Measurements from ENCODE around the gene MACROH2A2.
"Not testable (repeated sequence)": the region's sequence is repeated elsewhere in the genome, so short reads cannot be mapped to it uniquely, and the experiment has no call there.

Gene MACROH2A2

DNA sequence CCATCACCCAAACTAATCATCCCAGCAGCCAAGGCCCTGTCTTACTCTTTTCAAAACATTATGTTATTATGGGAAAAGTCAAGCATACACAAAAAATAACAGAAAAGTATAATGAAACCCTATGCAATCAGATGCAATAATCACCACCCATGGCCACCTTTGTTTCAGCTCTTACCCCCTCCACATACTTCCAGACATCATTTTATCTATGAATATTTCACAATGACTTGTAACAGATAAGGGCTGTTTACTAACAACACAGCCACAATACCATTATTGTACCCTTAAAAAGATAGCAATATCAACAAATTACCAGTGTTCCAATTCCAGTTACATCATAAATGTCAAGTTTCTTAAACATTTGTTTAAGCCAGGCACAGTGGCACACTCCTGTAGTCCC, 44.8 kb downstream of the MACROH2A2 start:
- in situ Hi-C loops (cut with MboI; ENCODE audit: low sequenced_read_pairs) = no loop called here

GRCh38 chr10:70098271-70098670, 45.6 kb downstream of the MACROH2A2 start:
- in situ Hi-C loops (cut with MboI; ENCODE audit: low sequenced_read_pairs) = no loop called here

- in situ Hi-C loops (cut with MboI; ENCODE audit: low sequenced_read_pairs) = not testable (repeated sequence)
Measured at GRCh38 chr10:70101068-70101562, 48.5 kb downstream of the MACROH2A2 start.

- in situ Hi-C loops (cut with MboI; ENCODE audit: low sequenced_read_pairs) = no loop called here
Measured at GRCh38 chr10:70101668-70102067, 49.0 kb downstream of the MACROH2A2 start.

DNA sequence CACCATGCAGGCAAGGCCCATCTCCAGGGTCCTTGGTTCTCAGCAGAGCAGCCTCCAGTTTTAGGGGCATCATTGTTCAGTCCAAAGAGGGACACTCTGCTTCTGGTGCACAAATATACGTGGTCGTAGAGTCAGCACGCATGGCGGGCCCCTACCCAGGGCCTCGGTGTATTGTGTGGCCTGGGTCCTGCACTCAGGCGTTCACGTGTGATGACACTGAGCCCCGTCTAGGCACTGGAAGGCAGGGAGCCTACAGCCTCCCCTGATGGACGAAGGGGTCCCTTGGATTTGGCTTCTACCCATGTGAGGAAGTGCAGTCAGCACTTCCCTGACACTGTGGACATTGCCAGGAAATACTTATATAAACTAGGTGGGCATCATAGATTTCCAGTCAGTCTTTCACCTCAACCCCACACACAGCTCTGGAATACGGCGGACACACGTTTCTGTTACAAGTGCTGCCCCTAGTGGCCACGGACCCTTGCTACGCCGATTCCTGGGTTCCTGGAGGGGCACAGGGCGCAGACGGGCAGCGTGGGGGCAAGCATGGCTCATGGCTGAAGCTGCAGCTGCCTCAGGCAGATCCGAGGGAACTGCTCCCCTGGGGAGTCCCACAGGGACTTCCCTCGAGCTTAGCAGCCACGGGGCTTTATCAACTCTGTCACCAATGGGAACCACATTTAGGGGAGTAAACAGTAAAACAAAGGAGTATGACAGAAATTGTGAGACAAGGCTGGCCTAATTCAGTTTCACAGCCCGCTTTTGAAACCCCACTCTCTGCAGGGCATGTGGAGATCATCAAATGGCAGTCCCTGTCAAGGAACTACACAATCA, 54.5 kb downstream of the MACROH2A2 start:
- in situ Hi-C loops (cut with MboI; ENCODE audit: low sequenced_read_pairs) = no loop called here

- in situ Hi-C loops (cut with MboI; ENCODE audit: low sequenced_read_pairs) = no loop called here
Measured at GRCh38 chr10:70109064-70109729, 56.6 kb downstream of the MACROH2A2 start.

DNA sequence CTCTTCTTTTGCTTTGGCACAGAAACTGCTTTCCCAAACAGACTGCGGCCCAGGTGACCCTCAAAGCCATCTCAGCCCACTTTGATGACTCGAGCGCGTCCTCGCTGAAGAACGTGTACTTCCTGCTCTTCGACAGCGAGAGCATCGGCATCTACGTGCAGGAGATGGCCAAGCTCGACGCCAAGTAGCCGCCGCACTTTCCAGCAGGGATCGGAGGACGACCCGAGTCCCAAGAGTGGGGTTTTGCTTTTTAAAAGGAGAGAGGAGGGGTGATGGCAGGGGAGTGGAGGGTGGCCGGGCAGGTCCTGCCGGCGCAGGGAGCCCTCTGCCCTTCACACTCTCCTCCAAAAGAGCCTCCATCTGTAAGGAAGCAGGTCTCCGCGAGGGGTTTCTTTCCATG, 58.9 kb downstream of the MACROH2A2 start:
- in situ Hi-C loops (cut with MboI; ENCODE audit: low sequenced_read_pairs) = no loop called here

- in situ Hi-C loops (cut with MboI; ENCODE audit: low sequenced_read_pairs) = no loop called here
Measured at GRCh38 chr10:70112071-70112470, 59.4 kb downstream of the MACROH2A2 start.

GRCh38 chr10:70114902-70115301, 62.3 kb downstream of the MACROH2A2 start:
- in situ Hi-C loops (cut with MboI; ENCODE audit: low sequenced_read_pairs) = no loop called here

GRCh38 chr10:70115948-70116682, 63.5 kb downstream of the MACROH2A2 start:
- in situ Hi-C loops (cut with MboI; ENCODE audit: low sequenced_read_pairs) = no loop called here

- in situ Hi-C loops (cut with MboI; ENCODE audit: low sequenced_read_pairs) = no loop called here
Measured at GRCh38 chr10:70117646-70118045, 65.0 kb downstream of the MACROH2A2 start.

DNA sequence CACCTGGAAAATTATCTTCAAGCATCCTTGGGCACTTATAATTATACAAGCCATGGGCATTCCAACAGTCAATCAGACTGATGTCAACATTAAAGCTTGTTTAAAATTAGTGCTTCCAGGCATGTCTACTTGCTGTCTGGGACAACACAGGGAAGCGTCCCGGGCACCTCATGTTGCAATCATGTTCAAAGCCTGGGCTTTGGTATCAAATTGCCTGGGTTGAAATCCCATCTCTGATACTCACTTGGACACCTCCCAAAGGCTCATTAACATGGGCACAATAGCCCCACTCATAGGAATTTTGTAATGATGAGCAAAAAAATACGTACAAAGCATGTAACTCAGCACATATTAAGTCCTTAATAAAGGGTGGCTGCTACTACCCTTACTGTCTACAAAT, 65.5 kb downstream of the MACROH2A2 start:
- in situ Hi-C loops (cut with MboI; ENCODE audit: low sequenced_read_pairs) = no loop called here

DNA sequence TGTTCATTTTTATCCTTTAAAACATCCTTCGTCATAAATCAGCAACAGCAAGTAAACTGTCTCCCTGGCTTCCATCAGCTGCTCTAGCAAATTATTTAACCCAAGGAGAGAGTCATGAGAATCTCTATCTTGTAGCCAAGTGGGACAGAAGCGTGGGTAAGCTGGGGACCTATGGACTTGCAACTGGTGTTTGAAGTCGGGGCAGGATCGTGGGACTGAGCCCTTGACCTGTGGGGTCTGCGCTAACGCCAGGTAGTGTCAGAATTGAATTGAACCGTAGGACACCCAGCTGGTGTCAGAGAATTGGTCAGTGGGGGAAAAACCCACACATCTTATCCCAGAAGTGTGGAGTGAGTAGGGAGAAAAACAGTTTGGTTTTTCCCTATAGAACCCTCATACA, 66.6 kb downstream of the MACROH2A2 start:
- in situ Hi-C loops (cut with MboI; ENCODE audit: low sequenced_read_pairs) = no loop called here

GRCh38 chr10:70119623-70120022, 67.0 kb downstream of the MACROH2A2 start:
- in situ Hi-C loops (cut with MboI; ENCODE audit: low sequenced_read_pairs) = no loop called here

- in situ Hi-C loops (cut with MboI; ENCODE audit: low sequenced_read_pairs) = no loop called here
Measured at GRCh38 chr10:70120417-70120816, 67.8 kb downstream of the MACROH2A2 start.

DNA sequence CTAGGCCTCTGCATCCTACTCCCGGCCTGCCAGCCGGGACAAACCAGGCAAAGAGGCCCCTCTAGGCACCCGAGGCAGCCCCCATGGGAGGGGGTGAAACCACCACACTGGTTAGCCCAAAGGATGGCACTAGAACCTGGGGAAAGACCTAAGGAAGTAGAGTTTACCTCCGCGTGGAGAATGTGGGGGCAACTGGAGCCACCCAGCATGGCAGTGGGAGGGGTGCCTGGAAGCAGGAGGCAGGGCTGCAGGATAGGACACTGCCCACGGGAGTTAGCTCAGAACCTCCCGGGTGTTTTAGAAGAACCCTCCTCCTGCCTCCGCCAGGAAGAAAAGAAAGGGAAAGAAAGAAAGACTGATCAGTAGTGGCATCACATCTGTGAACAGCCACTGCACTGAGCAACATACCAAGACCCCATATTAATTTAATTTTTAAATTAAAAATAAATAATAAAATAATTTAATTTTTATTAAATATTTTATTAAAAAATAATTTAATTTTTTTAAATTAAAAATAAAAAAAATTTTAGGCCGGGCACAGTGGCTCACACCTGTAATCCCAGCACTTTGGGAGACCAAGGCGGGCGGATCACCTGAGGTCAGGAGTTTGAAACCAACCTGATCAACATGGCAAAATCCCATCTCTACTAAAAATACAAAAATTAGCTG, 68.8 kb downstream of the MACROH2A2 start:
- in situ Hi-C loops (cut with MboI; ENCODE audit: low sequenced_read_pairs) = no loop called here

- in situ Hi-C loops (cut with MboI; ENCODE audit: low sequenced_read_pairs) = no loop called here
Measured at GRCh38 chr10:70122742-70123141, 70.1 kb downstream of the MACROH2A2 start.

GRCh38 chr10:70123166-70123565, 70.5 kb downstream of the MACROH2A2 start:
- in situ Hi-C loops (cut with MboI; ENCODE audit: low sequenced_read_pairs) = not testable (repeated sequence)

- in situ Hi-C loops (cut with MboI; ENCODE audit: low sequenced_read_pairs) = no loop called here
Measured at GRCh38 chr10:70123817-70124216, 71.2 kb downstream of the MACROH2A2 start.

DNA sequence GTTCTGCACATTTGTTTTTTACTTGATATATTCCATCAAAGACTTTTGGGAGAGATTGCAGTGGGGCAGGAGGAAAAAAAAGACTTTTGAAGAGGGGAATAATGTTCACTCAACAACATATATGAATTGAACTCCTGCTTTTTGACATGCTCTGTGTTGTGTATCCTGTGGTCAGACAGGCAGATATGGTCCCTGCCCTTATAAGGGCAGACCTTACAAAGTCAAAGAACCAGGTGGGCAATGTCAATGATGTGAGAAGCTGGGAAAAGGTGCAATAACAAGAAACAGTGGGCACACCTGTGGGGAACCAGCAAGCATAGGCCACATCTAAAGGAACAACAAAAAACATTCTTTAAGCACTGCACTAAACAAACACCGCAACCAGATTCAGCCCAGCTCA, 71.8 kb downstream of the MACROH2A2 start:
- in situ Hi-C loops (cut with MboI; ENCODE audit: low sequenced_read_pairs) = no loop called here

- in situ Hi-C loops (cut with MboI; ENCODE audit: low sequenced_read_pairs) = no loop called here
Measured at GRCh38 chr10:70124918-70125317, 72.3 kb downstream of the MACROH2A2 start.
